Subcutaneous adipose tissue (tissue), 4 donors: ENCODE data around the gene MARK2. TPM values are rescaled to one million over a fixed set of nuclear protein-coding genes. Genes with fewer than 3 reads are reported as not detected.

Source experiments
- total RNA-seq, 4 donors: library from RNA; depleted of rRNA; stranded (reverse); fragments of >200 nt; gene quantifications; one replicate each; pipeline ENCODE4 v1.1.0, GENCODE V29; 2016
- TF ChIP-seq, protein P1 (sequence below): fragments of 450-650 bp; IDR thresholded peaks from one replicate; pipeline ENCODE4 v1.5.1; 2016; ENCODE audit warnings: low read depth, mild to moderate bottlenecking, control low read depth, antibody characterized with exemption, moderate library complexity

MARK2 gene
- total RNA-seq, 4 donors from 2014 or later, result 9.9 to 16.4 (median 13.3) TPM

- TF ChIP-seq, protein P1, sequence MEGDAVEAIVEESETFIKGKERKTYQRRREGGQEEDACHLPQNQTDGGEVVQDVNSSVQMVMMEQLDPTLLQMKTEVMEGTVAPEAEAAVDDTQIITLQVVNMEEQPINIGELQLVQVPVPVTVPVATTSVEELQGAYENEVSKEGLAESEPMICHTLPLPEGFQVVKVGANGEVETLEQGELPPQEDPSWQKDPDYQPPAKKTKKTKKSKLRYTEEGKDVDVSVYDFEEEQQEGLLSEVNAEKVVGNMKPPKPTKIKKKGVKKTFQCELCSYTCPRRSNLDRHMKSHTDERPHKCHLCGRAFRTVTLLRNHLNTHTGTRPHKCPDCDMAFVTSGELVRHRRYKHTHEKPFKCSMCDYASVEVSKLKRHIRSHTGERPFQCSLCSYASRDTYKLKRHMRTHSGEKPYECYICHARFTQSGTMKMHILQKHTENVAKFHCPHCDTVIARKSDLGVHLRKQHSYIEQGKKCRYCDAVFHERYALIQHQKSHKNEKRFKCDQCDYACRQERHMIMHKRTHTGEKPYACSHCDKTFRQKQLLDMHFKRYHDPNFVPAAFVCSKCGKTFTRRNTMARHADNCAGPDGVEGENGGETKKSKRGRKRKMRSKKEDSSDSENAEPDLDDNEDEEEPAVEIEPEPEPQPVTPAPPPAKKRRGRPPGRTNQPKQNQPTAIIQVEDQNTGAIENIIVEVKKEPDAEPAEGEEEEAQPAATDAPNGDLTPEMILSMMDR, result no peak
Observed at GRCh38 chr11:63877658-63878241, 38.8 kb downstream of the MARK2 start.

DNA sequence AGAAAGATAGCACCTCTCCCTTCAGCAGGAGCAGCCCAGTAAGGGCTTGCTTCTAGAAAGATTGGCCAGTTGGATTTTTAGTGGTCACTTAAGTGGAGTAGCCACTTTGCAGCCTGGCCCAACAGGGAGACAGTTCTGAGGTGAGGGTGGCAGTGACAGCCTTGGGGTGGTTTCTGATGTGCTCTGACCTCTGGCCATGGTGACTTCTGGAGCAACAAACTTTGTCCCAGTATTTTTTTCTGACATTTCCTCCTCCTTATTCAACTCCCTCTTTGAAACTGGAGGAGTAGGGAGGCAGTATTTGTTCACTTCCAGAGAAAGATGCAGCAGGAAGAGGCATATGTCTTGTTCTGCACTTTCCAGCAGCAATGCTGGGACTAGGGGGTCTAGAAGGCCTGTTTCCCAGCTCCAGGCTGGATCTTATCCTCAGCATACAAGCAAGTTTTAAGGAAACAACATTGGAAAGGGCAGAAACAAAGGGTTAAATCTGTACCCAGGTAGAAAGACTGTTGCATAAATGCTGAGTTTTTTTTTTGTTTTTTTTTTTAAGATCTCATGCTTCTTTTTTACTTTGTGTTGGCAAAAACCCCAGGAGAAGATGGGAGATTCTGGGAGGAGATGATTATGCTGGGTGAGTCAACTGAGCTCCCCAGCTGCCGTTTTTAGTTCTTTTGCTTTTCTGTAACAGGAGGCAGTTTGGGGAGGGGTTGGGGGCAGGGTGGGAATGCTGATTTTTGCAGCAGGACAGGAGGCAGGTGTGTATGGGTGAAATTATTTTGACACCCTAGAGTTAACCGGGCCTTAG lies 40.9 kb downstream of the MARK2 start:
- TF ChIP-seq, protein P1, result no peak

DNA sequence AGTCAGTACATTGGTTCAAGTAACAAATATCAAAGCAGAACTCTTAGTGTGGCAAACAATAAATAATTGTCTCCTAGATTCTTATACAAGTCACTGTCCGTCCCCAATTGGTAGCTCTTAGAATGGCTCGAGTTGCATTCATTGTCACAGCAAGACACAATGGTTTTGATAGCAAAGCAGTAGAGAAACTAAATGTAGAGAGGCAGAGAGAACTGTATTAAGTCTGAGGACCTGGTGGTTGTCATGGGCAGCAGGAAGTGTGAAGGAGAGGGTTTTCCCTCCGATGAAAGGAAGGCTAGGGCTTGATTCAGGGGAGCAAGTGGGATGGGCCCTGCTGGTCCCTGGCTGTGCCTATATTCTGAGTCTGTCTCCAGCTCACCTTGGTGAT lies 41.5 kb downstream of the MARK2 start:
- TF ChIP-seq, protein P1, result no peak

GRCh38 chr11:63882555-63883242 lies 43.8 kb downstream of the MARK2 start:
- TF ChIP-seq, protein P1, result no peak

DNA sequence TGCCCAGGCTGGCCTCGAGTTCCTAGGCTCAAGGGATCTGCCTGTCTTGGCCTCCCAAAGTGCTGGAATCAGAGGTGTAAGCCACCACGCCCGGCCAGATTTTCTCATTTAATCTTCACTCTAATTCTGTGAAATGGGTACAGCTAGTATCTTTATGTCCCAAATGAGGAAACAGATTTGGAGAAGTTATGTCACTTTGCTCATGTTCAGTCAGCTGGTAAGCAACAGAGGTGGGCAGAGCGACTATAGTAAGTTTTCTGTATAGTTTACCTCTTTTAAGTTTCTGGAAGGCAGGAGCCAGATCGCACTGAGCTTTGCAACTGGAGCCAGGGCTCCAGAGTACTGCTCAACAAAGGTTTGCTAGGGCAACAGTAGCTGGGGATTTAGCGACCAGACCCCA lies 44.9 kb downstream of the MARK2 start:
- TF ChIP-seq, protein P1, result no peak

GRCh38 chr11:63884196-63884932 lies 45.5 kb downstream of the MARK2 start:
- TF ChIP-seq, protein P1, result no peak
